Gastrocnemius medialis (tissue), 4 donors: ENCODE data around the gene CD19.

ENCODE experiments used
- POLR2A ChIP-seq, 2 donors: fragments of 450-650 bp; IDR thresholded peaks; one replicate each; pipeline ENCODE4 v1.6.1; 2017; ENCODE audit warnings: antibody characterized with exemption in 2 of 2, mild to moderate bottlenecking in 2 of 2, moderate library complexity in 2 of 2
- TF ChIP-seq, protein P1 (sequence below), 5 experiments: fragments of 450-650 bp in 3 of 5; fragments of 200-600 bp in 2 of 5; sonication (generic) in 2 of 5; IDR thresholded peaks in 4 of 5; conservative IDR thresholded peaks in 1 of 5; 1 replicate in 4 of 5; 2 replicates in 1 of 5; pipeline ENCODE4 v1.5.1; 2016 to 2019; ENCODE audit warnings: antibody characterized with exemption in 5 of 5, mild to moderate bottlenecking in 3 of 5, moderate library complexity in 3 of 5

DNA sequence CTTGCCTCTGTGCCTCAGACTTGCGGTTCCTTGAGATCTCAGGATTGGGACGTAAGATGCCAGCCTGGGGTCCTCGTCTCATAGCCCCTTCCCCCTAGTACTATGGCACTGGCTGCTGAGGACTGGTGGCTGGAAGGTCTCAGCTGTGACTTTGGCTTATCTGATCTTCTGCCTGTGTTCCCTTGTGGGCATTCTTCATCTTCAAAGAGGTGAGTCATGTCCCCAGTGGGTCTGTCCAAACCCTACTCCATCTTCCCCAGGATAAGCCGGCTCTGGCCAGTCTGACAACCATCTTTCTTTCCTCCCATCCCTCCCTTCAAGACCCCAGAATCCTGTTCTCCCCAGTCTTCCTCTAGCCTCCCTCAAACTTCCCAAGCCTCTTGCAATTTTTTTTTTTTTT lies 3.6 kb downstream of the CD19 start:
- TF ChIP-seq, protein P1, sequence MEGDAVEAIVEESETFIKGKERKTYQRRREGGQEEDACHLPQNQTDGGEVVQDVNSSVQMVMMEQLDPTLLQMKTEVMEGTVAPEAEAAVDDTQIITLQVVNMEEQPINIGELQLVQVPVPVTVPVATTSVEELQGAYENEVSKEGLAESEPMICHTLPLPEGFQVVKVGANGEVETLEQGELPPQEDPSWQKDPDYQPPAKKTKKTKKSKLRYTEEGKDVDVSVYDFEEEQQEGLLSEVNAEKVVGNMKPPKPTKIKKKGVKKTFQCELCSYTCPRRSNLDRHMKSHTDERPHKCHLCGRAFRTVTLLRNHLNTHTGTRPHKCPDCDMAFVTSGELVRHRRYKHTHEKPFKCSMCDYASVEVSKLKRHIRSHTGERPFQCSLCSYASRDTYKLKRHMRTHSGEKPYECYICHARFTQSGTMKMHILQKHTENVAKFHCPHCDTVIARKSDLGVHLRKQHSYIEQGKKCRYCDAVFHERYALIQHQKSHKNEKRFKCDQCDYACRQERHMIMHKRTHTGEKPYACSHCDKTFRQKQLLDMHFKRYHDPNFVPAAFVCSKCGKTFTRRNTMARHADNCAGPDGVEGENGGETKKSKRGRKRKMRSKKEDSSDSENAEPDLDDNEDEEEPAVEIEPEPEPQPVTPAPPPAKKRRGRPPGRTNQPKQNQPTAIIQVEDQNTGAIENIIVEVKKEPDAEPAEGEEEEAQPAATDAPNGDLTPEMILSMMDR (IDR thresholded peaks at IDR 0.05 in 4 of 5, conservative IDR thresholded peaks at IDR 0.05 in 1 of 5): no peak
- TF ChIP-seq POLR2A (IDR thresholded peaks at IDR 0.05): no peak
